ENCODE results near the gene ADARB2.

- no peak for TF ChIP-seq CTCF (IDR thresholded peaks at IDR 0.05)
- TF ChIP-seq EP300 (IDR thresholded peaks at IDR 0.05; ENCODE audit: low read depth) = no peak
- TF ChIP-seq POLR2A (IDR thresholded peaks at IDR 0.05) = no peak
- TF ChIP-seq POLR2AphosphoS5 (IDR thresholded peaks at IDR 0.05) = no peak
Observed at GRCh38 chr10:1664333-1664964, 72.9 kb downstream of the ADARB2 start.
